ENCODE measurements around the gene VCAM1.

Gene VCAM1

GRCh38 chr1:100785470-100786052 lies 66.0 kb downstream of the VCAM1 start:
- Histone ChIP-seq H3K4me2 (no peak overlapping the region), H3K9ac (no peak overlapping the region), H3K36me3 (ENCODE audit: insufficient read depth) (no peaks in the 10 kb centered on the region), H3K4me3 (IDR thresholded peaks at IDR 0.05; ENCODE audit: insufficient read depth, low read depth, low read length) (no peak overlapping the region), H3K79me2 (ENCODE audit: insufficient read depth, low read depth) (no peaks in the 10 kb centered on the region), H2AFZ (ENCODE audit: low read depth) (no peak overlapping the region), H4K20me1 (ENCODE audit: insufficient read depth) (no peaks in the 10 kb centered on the region), H3K27me3 (ENCODE audit: insufficient read depth, low read depth) (no peaks in the 10 kb centered on the region), H3K4me1 (ENCODE audit: low read depth, poor library complexity, severe bottlenecking) (no peaks in the 10 kb centered on the region), H3K27ac (no peak overlapping the region)
- TF ChIP-seq, protein P1, sequence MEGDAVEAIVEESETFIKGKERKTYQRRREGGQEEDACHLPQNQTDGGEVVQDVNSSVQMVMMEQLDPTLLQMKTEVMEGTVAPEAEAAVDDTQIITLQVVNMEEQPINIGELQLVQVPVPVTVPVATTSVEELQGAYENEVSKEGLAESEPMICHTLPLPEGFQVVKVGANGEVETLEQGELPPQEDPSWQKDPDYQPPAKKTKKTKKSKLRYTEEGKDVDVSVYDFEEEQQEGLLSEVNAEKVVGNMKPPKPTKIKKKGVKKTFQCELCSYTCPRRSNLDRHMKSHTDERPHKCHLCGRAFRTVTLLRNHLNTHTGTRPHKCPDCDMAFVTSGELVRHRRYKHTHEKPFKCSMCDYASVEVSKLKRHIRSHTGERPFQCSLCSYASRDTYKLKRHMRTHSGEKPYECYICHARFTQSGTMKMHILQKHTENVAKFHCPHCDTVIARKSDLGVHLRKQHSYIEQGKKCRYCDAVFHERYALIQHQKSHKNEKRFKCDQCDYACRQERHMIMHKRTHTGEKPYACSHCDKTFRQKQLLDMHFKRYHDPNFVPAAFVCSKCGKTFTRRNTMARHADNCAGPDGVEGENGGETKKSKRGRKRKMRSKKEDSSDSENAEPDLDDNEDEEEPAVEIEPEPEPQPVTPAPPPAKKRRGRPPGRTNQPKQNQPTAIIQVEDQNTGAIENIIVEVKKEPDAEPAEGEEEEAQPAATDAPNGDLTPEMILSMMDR (conservative IDR thresholded peaks at IDR 0.05; ENCODE audit: low read depth, low read length) = no peak

GRCh38 chr1:100786870-100787269 lies 67.3 kb downstream of the VCAM1 start:
- no peaks in the 10 kb centered on the region for H4K20me1 ChIP-seq (ENCODE audit: insufficient read depth)
- TF ChIP-seq, protein P1 (conservative IDR thresholded peaks at IDR 0.05; ENCODE audit: low read depth, low read length) = no peak
- no peaks in the 10 kb centered on the region for H3K4me1 ChIP-seq (ENCODE audit: low read depth, poor library complexity, severe bottlenecking)
- no peak overlapping the region for H3K4me3 ChIP-seq (IDR thresholded peaks at IDR 0.05; ENCODE audit: insufficient read depth, low read depth, low read length)
- no peaks in the 10 kb centered on the region for H3K27me3 ChIP-seq (ENCODE audit: insufficient read depth, low read depth)
- no peak overlapping the region for H3K27ac ChIP-seq
- H3K4me2 ChIP-seq = no peak overlapping the region
- H3K36me3 ChIP-seq (ENCODE audit: insufficient read depth) = no peaks in the 10 kb centered on the region
- no peak overlapping the region for H3K9ac ChIP-seq
- no peak overlapping the region for H2AFZ ChIP-seq (ENCODE audit: low read depth)
- no peaks in the 10 kb centered on the region for H3K79me2 ChIP-seq (ENCODE audit: insufficient read depth, low read depth)
